ENCODE measurements around the gene ERI2.
"Not testable (repeated sequence)": the region's sequence is repeated elsewhere in the genome, so short reads cannot be mapped to it uniquely, and the experiment has no call there.

GRCh38 chr16:20755799-20756198 is 50.5 kb downstream of the ERI2 start:
- not testable (repeated sequence) for TF ChIP-seq POLR2A, CTCF, POLR2AphosphoS5, EP300 (IDR thresholded peaks at IDR 0.05)
